GM18511 (cell line): ENCODE results near the gene CYTH3.
"Not testable (repeated sequence)": the region's sequence is repeated elsewhere in the genome, so short reads cannot be mapped to it uniquely, and the experiment has no call there.

Experiments
- ATAC-seq: cut with Tn5 transposase; IDR thresholded peaks from one replicate; pipeline ENCODE4 v1.9.1; 2021; ENCODE audit warnings: mild to moderate bottlenecking, moderate library complexity; ENCODE audit not compliant: unreplicated experiment

Gene CYTH3

GRCh38 chr7:6200971-6201370, 71.5 kb downstream of the CYTH3 start:
- ATAC-seq = no peak

GRCh38 chr7:6198689-6199595, 73.5 kb downstream of the CYTH3 start:
- ATAC-seq = no peak

GRCh38 chr7:6197801-6198551, 74.4 kb downstream of the CYTH3 start:
- no peak for ATAC-seq

GRCh38 chr7:6193709-6194108, 78.7 kb downstream of the CYTH3 start:
- ATAC-seq = no peak

- ATAC-seq = not testable (repeated sequence)
These were observed 81.9 kb downstream of the CYTH3 start for GRCh38 chr7:6190563-6190962.

- ATAC-seq = no peak
These were observed 84.0 kb downstream of the CYTH3 start for GRCh38 chr7:6188389-6188788.

- ATAC-seq = no peak
These were observed 85.8 kb downstream of the CYTH3 start for GRCh38 chr7:6186577-6186976.

- ATAC-seq = no peak
These were observed 89.4 kb downstream of the CYTH3 start for GRCh38 chr7:6182993-6183392.

GRCh38 chr7:6181136-6181535, 91.3 kb downstream of the CYTH3 start:
- ATAC-seq = no peak

GRCh38 chr7:6180344-6180725, 92.1 kb downstream of the CYTH3 start:
- no peak for ATAC-seq

- ATAC-seq = no peak
These were observed 92.6 kb downstream of the CYTH3 start for GRCh38 chr7:6179620-6180343.

GRCh38 chr7:6178298-6179029, 94.0 kb downstream of the CYTH3 start:
- no peak for ATAC-seq

GRCh38 chr7:6175645-6176044, 96.8 kb downstream of the CYTH3 start:
- ATAC-seq = no peak

GRCh38 chr7:6172910-6173295, 99.5 kb downstream of the CYTH3 start:
- no peak for ATAC-seq

GRCh38 chr7:6172224-6172909, 100.1 kb downstream of the CYTH3 start:
- no peak for ATAC-seq

GRCh38 chr7:6171532-6172223, 100.7 kb downstream of the CYTH3 start:
- no peak for ATAC-seq

- ATAC-seq = no peak
These were observed 101.6 kb downstream of the CYTH3 start for GRCh38 chr7:6170571-6171531.

GRCh38 chr7:6169805-6170520, 102.5 kb downstream of the CYTH3 start:
- no peak for ATAC-seq
